ENCODE data around the gene HOXD3.

Gene HOXD3

GRCh38 chr2:176156807-176157498, at the start of gene HOXD3:
HOXD3 (plus strand) TSS chr2:176157307; CDS start chr2:176169115, 11,808 bp downstream.
- DNase-seq (ENCODE audit: low read depth) = no peak

GRCh38 chr2:176107731-176108181, 49.4 kb upstream of the HOXD3 start:
- DNase-seq (ENCODE audit: low read depth) = no peak

- DNase-seq (ENCODE audit: low read depth) = no peak
Measured at GRCh38 chr2:176109192-176109901, 47.8 kb upstream of the HOXD3 start.

- no peak for DNase-seq (ENCODE audit: low read depth)
Measured at GRCh38 chr2:176109946-176110345, 47.2 kb upstream of the HOXD3 start.

- no peak for DNase-seq (ENCODE audit: low read depth)
Measured at GRCh38 chr2:176110415-176111308, 46.4 kb upstream of the HOXD3 start.

- no peak for DNase-seq (ENCODE audit: low read depth)
Measured at GRCh38 chr2:176111309-176111663, 45.8 kb upstream of the HOXD3 start.

GRCh38 chr2:176111846-176112374, 45.2 kb upstream of the HOXD3 start:
- DNase-seq (ENCODE audit: low read depth) = no peak

- no peak for DNase-seq (ENCODE audit: low read depth)
Measured at GRCh38 chr2:176112375-176113302, 44.5 kb upstream of the HOXD3 start.

- no peak for DNase-seq (ENCODE audit: low read depth)
Measured at GRCh38 chr2:176114120-176114929, 42.8 kb upstream of the HOXD3 start.

GRCh38 chr2:176114930-176115625, 42.0 kb upstream of the HOXD3 start:
- no peak for DNase-seq (ENCODE audit: low read depth)

- no peak for DNase-seq (ENCODE audit: low read depth)
Measured at GRCh38 chr2:176115883-176116813, 41.0 kb upstream of the HOXD3 start, which contains the start of gene HOXD10. HOXD10 (plus strand) TSS chr2:176116778; CDS start chr2:176116834, 56 bp downstream.

GRCh38 chr2:176117162-176117822, 39.8 kb upstream of the HOXD3 start:
- no peak for DNase-seq (ENCODE audit: low read depth)

- DNase-seq (ENCODE audit: low read depth) = no peak
Measured at GRCh38 chr2:176117823-176118371, 39.2 kb upstream of the HOXD3 start.

GRCh38 chr2:176118601-176119339, 38.3 kb upstream of the HOXD3 start:
- no peak for DNase-seq (ENCODE audit: low read depth)

- DNase-seq (ENCODE audit: low read depth) = no peak
Measured at GRCh38 chr2:176120364-176121189, 36.5 kb upstream of the HOXD3 start.
